Osteocyte (in vitro differentiated cells): Measurements from ENCODE around the gene GOSR2. TPM values are rescaled to one million over a fixed set of nuclear protein-coding genes. Genes with fewer than 3 reads are reported as not detected.
"Not testable (repeated sequence)": the region's sequence is repeated elsewhere in the genome, so short reads cannot be mapped to it uniquely, and the experiment has no call there.

Experiments used
- DNase-seq: peaks from one replicate; pipeline ENCODE4 v3.0.0; 2021; ENCODE audit warnings: mixed read lengths; ENCODE audit not compliant: unreplicated experiment; ENCODE audit errors: extremely low spot score
- H3K27ac Mint-ChIP-seq: one replicate; pipeline ENCODE4 v1.8.0; 2021; ENCODE audit warnings: mild to moderate bottlenecking, mixed read lengths; ENCODE audit not compliant: unreplicated experiment
- H3K27me3 Mint-ChIP-seq: one replicate; pipeline ENCODE4 v1.8.0; 2021; ENCODE audit warnings: mixed read lengths; ENCODE audit not compliant: unreplicated experiment
- H3K36me3 Mint-ChIP-seq: one replicate; pipeline ENCODE4 v1.8.0; 2021; ENCODE audit warnings: mixed read lengths; ENCODE audit not compliant: unreplicated experiment
- H3K4me1 Mint-ChIP-seq: one replicate; pipeline ENCODE4 v1.8.0; 2021; ENCODE audit warnings: mixed read lengths; ENCODE audit not compliant: unreplicated experiment
- H3K4me3 Mint-ChIP-seq: one replicate; pipeline ENCODE4 v1.8.0; 2021; ENCODE audit warnings: mild to moderate bottlenecking, moderate library complexity, mixed read lengths; ENCODE audit not compliant: unreplicated experiment
- H3K9me3 Mint-ChIP-seq: one replicate; pipeline ENCODE4 v1.8.0; 2021; ENCODE audit warnings: mixed read lengths; ENCODE audit not compliant: unreplicated experiment
- CTCF ChIP-seq: fragments of 200-600 bp; sonication (generic); IDR thresholded peaks from 2 replicates; pipeline ENCODE4 v1.5.0; 2021; ENCODE audit warnings: antibody characterized with exemption, mild to moderate bottlenecking, moderate library complexity
- microRNA-seq: library from miRNA; unstranded; fragments of <30 nt; microRNA quantifications from one replicate; pipeline ENCODE4 v1.1.0, GENCODE V29; 2020; ENCODE audit not compliant: unreplicated experiment
- total RNA-seq: library from RNA; stranded (reverse); gene quantifications from 2 replicates; pipeline ENCODE4 v1.2.1, GENCODE V29; 2021

The GOSR2 gene
- total RNA-seq, 1 donor from 2014 or later, result 63.7 TPM

- no peak for DNase-seq
- TF ChIP-seq CTCF, result no peak
- Mint-ChIP-seq H3K4me1 (no peaks in the 10 kb centered on the region), H3K27ac (no peak overlapping the region), H3K4me3 (no peak overlapping the region), H3K36me3 (no peaks in the 10 kb centered on the region), H3K27me3 (peaks cover 44% of the 10 kb centered on the region), H3K9me3 (peaks cover 4% of the 10 kb centered on the region)
Observed at GRCh38 chr17:46986366-46986765, 63.4 kb downstream of the GOSR2 start.

GRCh38 chr17:46987927-46988326 lies 65.0 kb downstream of the GOSR2 start:
- not testable (repeated sequence) for H3K4me1 Mint-ChIP-seq, H3K36me3 Mint-ChIP-seq, H3K9me3 Mint-ChIP-seq, DNase-seq, H3K4me3 Mint-ChIP-seq, H3K27ac Mint-ChIP-seq
- peaks cover 35% of the 10 kb centered on the region for H3K27me3 Mint-ChIP-seq

GRCh38 chr17:46989637-46990431 lies 66.9 kb downstream of the GOSR2 start:
- TF ChIP-seq CTCF, result no peak

GRCh38 chr17:46991617-46992016 lies 68.7 kb downstream of the GOSR2 start:
- no peak overlapping the region for H3K4me3 Mint-ChIP-seq
- H3K36me3 Mint-ChIP-seq, result no peaks in the 10 kb centered on the region
- H3K27ac Mint-ChIP-seq, result no peak overlapping the region
- H3K4me1 Mint-ChIP-seq, result no peaks in the 10 kb centered on the region
- no peak for DNase-seq
- no peaks in the 10 kb centered on the region for H3K9me3 Mint-ChIP-seq
- no peak for TF ChIP-seq CTCF
- H3K27me3 Mint-ChIP-seq, result peaks cover 24% of the 10 kb centered on the region

More at GRCh38 chr17:46989637-46990431, 66.9 kb downstream of the GOSR2 start:
- H3K36me3 Mint-ChIP-seq, result no peaks in the 10 kb centered on the region
- H3K27ac Mint-ChIP-seq, result no peak overlapping the region
- H3K9me3 Mint-ChIP-seq, result no peaks in the 10 kb centered on the region
- no peak overlapping the region for H3K4me3 Mint-ChIP-seq
- DNase-seq, result peak; percentile 38
- peaks cover 30% of the 10 kb centered on the region for H3K27me3 Mint-ChIP-seq
- no peaks in the 10 kb centered on the region for H3K4me1 Mint-ChIP-seq

Small RNA genes lying within 50 kb of the gene (microRNA-seq; reads per million reads assigned to microRNA genes)
- not detected for gene MIR5089

Other genes with a start within 250 kb of the GOSR2 start
- 2.0 and 2.4 TPM in 2 replicates for gene WNT3, start 104.5 kb upstream of the GOSR2 start, total RNA-seq
- not detected in 2 replicates for gene WNT9B, start 71.6 kb upstream of the GOSR2 start, total RNA-seq
- gene RPRML, start 56.1 kb downstream of the GOSR2 start, total RNA-seq, result not detected in 2 replicates